T-cell (primary cell): ENCODE results near the gene ST3GAL3. TPM values are rescaled to one million over a fixed set of nuclear protein-coding genes. Genes with fewer than 3 reads are reported as not detected.

Source experiments
- ATAC-seq, 4 experiments: fragments of 200-7000 bp in 3 of 4; fragments of 150-1000 bp in 1 of 4; cut with Tn5 transposase; replicated peaks in 1 of 4; 1 replicate in 3 of 4; 2 replicates in 1 of 4; pipeline ENCODE4 v1.10.0; 2021; ENCODE audit warnings: moderate library complexity in 3 of 4, mild to moderate bottlenecking in 2 of 4, moderate number of reproducible peaks in 1 of 4
- CTCF ChIA-PET, 2 donors: fragments of 300-600 bp; sonication (Branson Sonifier 250); formaldehyde crosslinking; loops; one replicate each; lab custom pipeline; 2022; ENCODE audit warnings: antibody characterized with exemption in 2 of 2; lab: Charles Lee
- POLR2A ChIA-PET, 2 donors: fragments of 300-600 bp; sonication (Branson Sonifier 250); formaldehyde crosslinking; loops; one replicate each; lab custom pipeline; 2022; ENCODE audit warnings: antibody characterized with exemption in 2 of 2; lab: Charles Lee
- DNase-seq, 35 experiments: peaks; one replicate each; pipeline versions ENCODE4 v3.0.0 to v3.0.0-alpha.2; 2013 to 2023
- H3K27ac ChIP-seq: one replicate; pipeline ENCODE4 v1.5.1; 2013; ENCODE audit warnings: low read length
- H3K27me3 ChIP-seq, 2 experiments: replicated peaks in 1 of 2; 1 replicate in 1 of 2; 2 replicates in 1 of 2; pipeline versions ENCODE4 v1.6.1 to v1.7.0; 2013; ENCODE audit warnings: low read length in 1 of 2, mixed read lengths in 1 of 2; ENCODE audit not compliant: control insufficient read depth in 2 of 2, insufficient read depth in 2 of 2; ENCODE audit errors: extremely low read depth in 1 of 2
- H3K36me3 ChIP-seq, 2 donors: 1 replicate in 1 of 2; 2 replicates in 1 of 2; pipeline versions ENCODE4 v1.6.1 to v1.7.0; 2013; ENCODE audit warnings: low read length in 1 of 2; ENCODE audit not compliant: control insufficient read depth in 2 of 2, insufficient read depth in 1 of 2; ENCODE audit errors: extremely low read depth in 1 of 2
- H3K4me1 ChIP-seq, 2 experiments: 1 replicate in 1 of 2; 2 replicates in 1 of 2; pipeline versions ENCODE4 v1.6.1 to v1.7.0; 2013; ENCODE audit warnings: low read length in 2 of 2, mixed read lengths in 1 of 2; ENCODE audit not compliant: insufficient read depth in 2 of 2, control insufficient read depth in 1 of 2; ENCODE audit errors: extremely low read depth in 1 of 2
- H3K4me3 ChIP-seq, 2 donors: 1 replicate in 1 of 2; 2 replicates in 1 of 2; pipeline versions ENCODE4 v1.5.1 to v1.7.0; 2013; ENCODE audit warnings: mild to moderate bottlenecking in 2 of 2, low read length in 1 of 2, moderate library complexity in 1 of 2; ENCODE audit not compliant: control insufficient read depth in 1 of 2; ENCODE audit errors: extremely low read depth in 1 of 2
- H3K9me3 ChIP-seq: 2 replicates; pipeline ENCODE4 v1.7.0; 2013
- H3K27ac Mint-ChIP-seq, 2 donors: one replicate each; pipeline ENCODE4 v1.8.0; 2020 to 2021; ENCODE audit warnings: mild to moderate bottlenecking in 2 of 2, mixed read lengths in 2 of 2
- H3K27me3 Mint-ChIP-seq, 2 donors: one replicate each; pipeline ENCODE4 v1.8.0; 2021 to 2022; ENCODE audit warnings: mixed read lengths in 2 of 2
- H3K36me3 Mint-ChIP-seq: one replicate; pipeline ENCODE4 v1.8.0; 2021; ENCODE audit warnings: mixed read lengths
- H3K4me1 Mint-ChIP-seq, 3 donors: one replicate each; pipeline ENCODE4 v1.8.0; 2020 to 2022; ENCODE audit warnings: mixed read lengths in 3 of 3, mild to moderate bottlenecking in 1 of 3
- H3K4me3 Mint-ChIP-seq, 3 donors: one replicate each; pipeline ENCODE4 v1.8.0; 2020 to 2022; ENCODE audit warnings: mild to moderate bottlenecking in 3 of 3, mixed read lengths in 3 of 3, moderate library complexity in 3 of 3
- H3K9me3 Mint-ChIP-seq, 3 donors: one replicate each; pipeline ENCODE4 v1.8.0; 2020 to 2022; ENCODE audit warnings: mixed read lengths in 3 of 3
- WGBS: methylation state at CpG from one replicate; pipeline ENCODE4 v1.1.5; 2013; ENCODE audit warnings: missing lambda C conversion rate; ENCODE audit not compliant: insufficient coverage; 5-methylcytosine and 5-hydroxymethylcytosine counted together
- total RNA-seq, 35 experiments: library from RNA in 6 of 35; stranded (reverse) in 6 of 35; fragments of 120-200 nt in 1 of 35; gene quantifications; one replicate each; pipeline versions ENCODE4 v1.2.1 to v1.2.4 and lab custom pipeline; 2013 to 2026

Gene ST3GAL3
- total RNA-seq, 5 donors from 2014 or later (not counting 1 experiment from before 2014, with no cell fraction given) = 21.9 to 29.8 (median 24.4) TPM

GRCh38 chr1:43937179-43937865 lies 230.0 kb downstream of the ST3GAL3 start:
- CTCF ChIA-PET = interaction anchor here in 1 of 2 donors (1.2 kb wide), 1 partner anchor 174 kb away, joined by 3 read pairs; no protein-coding TSS in a partner anchor
- H3K4me1 Mint-ChIP-seq = peaks cover 18 to 25% (median 23%) of the 10 kb centered on the region in 3 donors
- POLR2A ChIA-PET = no interaction called here

GRCh38 chr1:43938383-43938782 lies 231.0 kb downstream of the ST3GAL3 start:
- POLR2A ChIA-PET = no interaction called here
- 85% methylated on average over 6 of the region's 10 CpGs for WGBS

More at GRCh38 chr1:43937179-43937865, 230.0 kb downstream of the ST3GAL3 start:
- Mint-ChIP-seq H3K4me3 (peak overlapping the region in 1 of 3 donors; percentile 67), H3K27ac (no peak overlapping the region), H3K27me3 (peaks cover 22 to 34% of the 10 kb centered on the region in 2 donors), H3K9me3 (no peaks in the 10 kb centered on the region), H3K36me3 (peaks cover 3% of the 10 kb centered on the region)
- no peaks in the 10 kb centered on the region for H3K9me3 ChIP-seq
- WGBS = 84% methylated on average over 3 of the region's 8 CpGs
- ATAC-seq = no peak
- no peaks in the 10 kb centered on the region for H3K36me3 ChIP-seq
- H3K27me3 ChIP-seq = peaks cover 3 to 45% of the 10 kb centered on the region in 2 experiments
- H3K27ac ChIP-seq = no peak overlapping the region
- H3K4me1 ChIP-seq = peaks cover 0 to 32% of the 10 kb centered on the region in 2 experiments
- no peak overlapping the region for H3K4me3 ChIP-seq
- DNase-seq = no peak

GRCh38 chr1:43938892-43939587 lies 231.7 kb downstream of the ST3GAL3 start:
- no peak for DNase-seq
- 88% methylated on average over 2 of the region's 3 CpGs for WGBS
- no peak for ATAC-seq
- peaks cover 0 to 20% of the 10 kb centered on the region in 2 experiments for H3K4me1 ChIP-seq
- H3K4me3 ChIP-seq = no peak overlapping the region
- H3K27me3 Mint-ChIP-seq = peaks cover 12 to 21% of the 10 kb centered on the region in 2 donors
- peaks cover 7% of the 10 kb centered on the region for H3K36me3 Mint-ChIP-seq
- H3K27me3 ChIP-seq = peaks cover 1 to 28% of the 10 kb centered on the region in 2 experiments
- peaks cover 5 to 20% (median 15%) of the 10 kb centered on the region in 3 donors for H3K4me1 Mint-ChIP-seq
- no peaks in the 10 kb centered on the region for H3K36me3 ChIP-seq
- H3K4me3 Mint-ChIP-seq = no peak overlapping the region
- ChIA-PET POLR2A (no interaction called here), CTCF (interaction anchor here (0.6 kb wide), 2 partner anchors 77 to 1463 kb away, joined by 4 to 7 read pairs; no protein-coding TSS in a partner anchor)
- no peaks in the 10 kb centered on the region for H3K9me3 Mint-ChIP-seq
- H3K27ac Mint-ChIP-seq = no peak overlapping the region
- no peak overlapping the region for H3K27ac ChIP-seq
- no peaks in the 10 kb centered on the region for H3K9me3 ChIP-seq

More at GRCh38 chr1:43938383-43938782, 231.0 kb downstream of the ST3GAL3 start:
- peaks cover 15 to 24% of the 10 kb centered on the region in 2 donors for H3K27me3 Mint-ChIP-seq
- ATAC-seq = no peak
- no peaks in the 10 kb centered on the region for H3K9me3 ChIP-seq
- H3K27ac Mint-ChIP-seq = no peak overlapping the region
- H3K4me1 Mint-ChIP-seq = peaks cover 9 to 23% (median 18%) of the 10 kb centered on the region in 3 donors
- DNase-seq = no peak
- H3K36me3 ChIP-seq = no peaks in the 10 kb centered on the region
- no peak overlapping the region for H3K27ac ChIP-seq
- peaks cover 0 to 27% of the 10 kb centered on the region in 2 experiments for H3K4me1 ChIP-seq
- no peaks in the 10 kb centered on the region for H3K9me3 Mint-ChIP-seq
- H3K27me3 ChIP-seq = peaks cover 3 to 34% of the 10 kb centered on the region in 2 experiments
- no peak overlapping the region for H3K4me3 ChIP-seq
- CTCF ChIA-PET = interaction anchor here in 1 of 2 donors (1.2 kb wide), 1 partner anchor 175 kb away, joined by 3 read pairs; no protein-coding TSS in a partner anchor
- peaks cover 7% of the 10 kb centered on the region for H3K36me3 Mint-ChIP-seq
- no peak overlapping the region for H3K4me3 Mint-ChIP-seq

GRCh38 chr1:43942411-43942810 lies 235.1 kb downstream of the ST3GAL3 start:
- Mint-ChIP-seq H3K9me3 (no peaks in the 10 kb centered on the region), H3K4me1 (peaks cover 17 to 28% (median 21%) of the 10 kb centered on the region in 3 donors), H3K27me3 (no peaks in the 10 kb centered on the region), H3K27ac (no peak overlapping the region), H3K36me3 (peaks cover 7% of the 10 kb centered on the region), H3K4me3 (no peak overlapping the region)
- ChIA-PET CTCF (no interaction called here), POLR2A (no interaction called here)
- Histone ChIP-seq H3K4me1 (peaks cover 13 to 22% of the 10 kb centered on the region in 2 experiments), H3K27ac (no peak overlapping the region), H3K36me3 (no peaks in the 10 kb centered on the region), H3K4me3 (no peak overlapping the region), H3K9me3 (no peaks in the 10 kb centered on the region), H3K27me3 (peaks cover 0 to under 1% of the 10 kb centered on the region in 2 experiments)
- 91% methylated on average over 3 of the region's 3 CpGs for WGBS
- ATAC-seq = no peak
- no peak for DNase-seq

- Histone ChIP-seq H3K27ac (no peak overlapping the region), H3K4me3 (no peak overlapping the region), H3K36me3 (no peaks in the 10 kb centered on the region), H3K9me3 (no peaks in the 10 kb centered on the region), H3K27me3 (no peaks in the 10 kb centered on the region), H3K4me1 (peaks cover 21 to 40% of the 10 kb centered on the region in 2 experiments)
- ATAC-seq = no peak
- H3K27me3 Mint-ChIP-seq = no peaks in the 10 kb centered on the region
- POLR2A ChIA-PET = no interaction called here
- DNase-seq = no peak
- WGBS = 80% methylated on average over 1 of the region's 1 CpG
- no peak overlapping the region for H3K27ac Mint-ChIP-seq
- H3K36me3 Mint-ChIP-seq = peaks cover 4% of the 10 kb centered on the region
- no peaks in the 10 kb centered on the region for H3K9me3 Mint-ChIP-seq
- H3K4me3 Mint-ChIP-seq = peak overlapping the region; percentile 6 to 40 (median 13)
- peaks cover 37 to 49% (median 39%) of the 10 kb centered on the region in 3 donors for H3K4me1 Mint-ChIP-seq
- CTCF ChIA-PET = interaction anchor here (0.6 to 1.5 kb wide), 5 partner anchors 10 to 182 kb away, joined by 3 to 17 read pairs (median 3); partner anchors contain the start of genes ARTN (in 1 of the 2) and DPH2 (in 1 of the 2)
These were observed 237.5 kb downstream of the ST3GAL3 start for GRCh38 chr1:43944860-43945259.
